Stimulated activated CD4-positive, alpha-beta T cell treated with anti-CD3 and anti-CD28 coated beads, TNF-alpha, amount 100 ng/mL, for 1 hour (primary cell): ENCODE data around the gene GAS2.

Source experiments
- DNase-seq, 3 donors: peaks; one replicate each; pipeline ENCODE4 v3.0.0-alpha.2; 2020; ENCODE audit warnings: low read depth in 3 of 3, low spot score in 1 of 3

Gene GAS2

GRCh38 chr11:22860241-22860640 is 193.8 kb downstream of the GAS2 start, which contains the start of gene CCDC179:
Gene CCDC179, minus strand, starts transcription at chr11:22860474. Its CDS starts 53 bp downstream, at chr11:22860421.
- no peak for DNase-seq
